H9 (cell line): Measurements from ENCODE around the gene HOXD10. TPM values are rescaled to one million over a fixed set of nuclear protein-coding genes. Genes with fewer than 3 reads are reported as not detected.

Source experiments
- DNase-seq: peaks from one replicate; pipeline ENCODE4 v3.0.0-alpha.2; 2017
- H2AFZ ChIP-seq: one replicate; pipeline ENCODE4 v1.6.1; 2013; ENCODE audit warnings: mild to moderate bottlenecking, low read length, control low read depth, moderate library complexity
- H2AK5ac ChIP-seq: 2 replicates; pipeline ENCODE4 v1.6.1; 2013; ENCODE audit warnings: low read length, control low read depth, mixed read lengths; ENCODE audit not compliant: insufficient read length
- H2BK120ac ChIP-seq: one replicate; pipeline ENCODE4 v1.6.1; 2013; ENCODE audit warnings: low read depth, mild to moderate bottlenecking, low read length, control low read depth, inconsistent platforms; ENCODE audit not compliant: poor library complexity, severe bottlenecking
- H2BK12ac ChIP-seq: 2 replicates; pipeline ENCODE4 v1.6.1; 2013; ENCODE audit warnings: low read length, control low read depth, mixed read lengths, low read depth; ENCODE audit not compliant: insufficient read length
- H2BK15ac ChIP-seq: 2 replicates; pipeline ENCODE4 v1.6.1; 2013; ENCODE audit warnings: low read depth, low read length, control low read depth
- H2BK20ac ChIP-seq: one replicate; pipeline ENCODE4 v1.6.1; 2013; ENCODE audit warnings: low read depth, mild to moderate bottlenecking, low read length, control low read depth, inconsistent platforms; ENCODE audit not compliant: poor library complexity, severe bottlenecking
- H2BK5ac ChIP-seq: 2 replicates; pipeline ENCODE4 v1.6.1; 2013; ENCODE audit warnings: low read length, control low read depth, mixed read lengths; ENCODE audit not compliant: insufficient read length
- H3K14ac ChIP-seq: 2 replicates; pipeline ENCODE4 v1.6.1; 2013; ENCODE audit warnings: low read length, control low read depth; ENCODE audit not compliant: insufficient read depth
- H3K18ac ChIP-seq: 2 replicates; pipeline ENCODE4 v1.6.1; 2013; ENCODE audit warnings: low read depth, mild to moderate bottlenecking, mixed read lengths, low read length, control low read depth; ENCODE audit not compliant: insufficient read length
- H3K23ac ChIP-seq: 2 replicates; pipeline ENCODE4 v1.6.1; 2013; ENCODE audit warnings: low read length, control low read depth, mixed read lengths, low read depth; ENCODE audit not compliant: insufficient read length
- H3K23me2 ChIP-seq: 2 replicates; pipeline ENCODE4 v1.6.1; 2013; ENCODE audit warnings: low read depth, mild to moderate bottlenecking, mixed read lengths, low read length, control low read depth; ENCODE audit not compliant: insufficient read length, poor library complexity, severe bottlenecking
- H3K27ac ChIP-seq: 2 replicates; pipeline ENCODE4 v1.5.1; 2013; ENCODE audit warnings: low read length, control low read depth, mixed read lengths, low read depth; ENCODE audit not compliant: insufficient read length
- H3K27me3 ChIP-seq: 2 replicates; pipeline ENCODE4 v1.6.1; 2013; ENCODE audit warnings: low read length, control low read depth, inconsistent platforms; ENCODE audit not compliant: insufficient read depth
- H3K4ac ChIP-seq: 2 replicates; pipeline ENCODE4 v1.6.1; 2013; ENCODE audit warnings: low read depth, mild to moderate bottlenecking, control low read depth, inconsistent platforms, low read length, moderate library complexity
- H3K4me1 ChIP-seq: 2 replicates; pipeline ENCODE4 v1.6.1; 2013; ENCODE audit warnings: low read length, control low read depth, inconsistent platforms; ENCODE audit not compliant: insufficient read depth
- H3K4me2 ChIP-seq: 2 replicates; pipeline ENCODE4 v1.6.1; 2013; ENCODE audit warnings: low read length, control low read depth, mixed read lengths; ENCODE audit not compliant: insufficient read length, insufficient read depth
- H3K56ac ChIP-seq: 2 replicates; pipeline ENCODE4 v1.6.1; 2013; ENCODE audit warnings: low read depth, mild to moderate bottlenecking, mixed read lengths, low read length, control low read depth; ENCODE audit not compliant: insufficient read length
- H3K79me1 ChIP-seq: 2 replicates; pipeline ENCODE4 v1.6.1; 2013; ENCODE audit warnings: low read depth, mild to moderate bottlenecking, moderate library complexity, low read length, control low read depth, inconsistent platforms; ENCODE audit not compliant: insufficient read depth, poor library complexity, severe bottlenecking
- H3K79me2 ChIP-seq: 2 replicates; pipeline ENCODE4 v1.6.1; 2013; ENCODE audit warnings: low read length, control low read depth, inconsistent platforms; ENCODE audit not compliant: insufficient read depth
- H3K9ac ChIP-seq: 2 replicates; pipeline ENCODE4 v1.6.1; 2013; ENCODE audit warnings: low read length, control low read depth, mixed read lengths; ENCODE audit not compliant: insufficient read length; ENCODE audit errors: extremely low read depth
- H3K9me3 ChIP-seq: one replicate; pipeline ENCODE4 v1.6.1; 2013; ENCODE audit warnings: low read depth, low read length, inconsistent platforms; ENCODE audit not compliant: control insufficient read depth
- H3T11ph ChIP-seq: one replicate; pipeline ENCODE4 v1.6.1; 2013; ENCODE audit warnings: mild to moderate bottlenecking, low read length, control low read depth, inconsistent platforms
- H4K20me1 ChIP-seq: one replicate; pipeline ENCODE4 v1.6.1; 2013; ENCODE audit not compliant: control insufficient read depth, insufficient read length, insufficient read depth
- H4K5ac ChIP-seq: 2 replicates; pipeline ENCODE4 v1.6.1; 2013; ENCODE audit warnings: low read depth, mild to moderate bottlenecking, mixed read lengths, low read length, control low read depth; ENCODE audit not compliant: insufficient read length
- H4K8ac ChIP-seq: replicated peaks from 2 replicates; pipeline ENCODE4 v1.6.1; 2013; ENCODE audit warnings: low read length, control low read depth, mixed read lengths, low read depth; ENCODE audit not compliant: insufficient read length
- H4K91ac ChIP-seq: 2 replicates; pipeline ENCODE4 v1.6.1; 2013; ENCODE audit warnings: low read depth, mild to moderate bottlenecking, moderate library complexity, mixed read lengths, low read length, control low read depth; ENCODE audit not compliant: insufficient read length
- H3K27ac Mint-ChIP-seq, 3 experiments: 2 replicates in 2 of 3; 3 replicates in 1 of 3; pipeline ENCODE4 v1.8.0; 2020 to 2021; ENCODE audit warnings: mixed read lengths in 3 of 3, mild to moderate bottlenecking in 1 of 3, moderate library complexity in 1 of 3
- H3K27me3 Mint-ChIP-seq: 2 replicates; pipeline ENCODE4 v1.8.0; 2021; ENCODE audit warnings: low read depth, mild to moderate bottlenecking, moderate library complexity, mixed read lengths
- H3K36me3 Mint-ChIP-seq, 3 experiments: 2 replicates in 2 of 3; 3 replicates in 1 of 3; pipeline ENCODE4 v1.8.0; 2020 to 2021; ENCODE audit warnings: low read depth in 3 of 3, mixed read lengths in 3 of 3; ENCODE audit not compliant: insufficient read depth in 1 of 3
- H3K4me1 Mint-ChIP-seq, 2 experiments: 2 replicates each; pipeline ENCODE4 v1.8.0; 2020; ENCODE audit warnings: mixed read lengths in 2 of 2
- H3K4me3 Mint-ChIP-seq, 2 experiments: 2 replicates in 1 of 2; 3 replicates in 1 of 2; pipeline ENCODE4 v1.8.0; 2020 to 2021; ENCODE audit warnings: mild to moderate bottlenecking in 2 of 2, mixed read lengths in 2 of 2, moderate library complexity in 1 of 2
- H3K9me3 Mint-ChIP-seq, 2 experiments: 2 replicates in 1 of 2; 3 replicates in 1 of 2; pipeline ENCODE4 v1.8.0; 2020; ENCODE audit warnings: mild to moderate bottlenecking in 2 of 2, mixed read lengths in 2 of 2, moderate library complexity in 1 of 2
- total RNA-seq: library from RNA; stranded (reverse); gene quantifications from 2 replicates; pipeline ENCODE4 v1.2.1, GENCODE V29; 2021
- TF ChIP-seq, protein P1 (sequence below): fragments of 200-600 bp; sonication (generic); conservative IDR thresholded peaks from 3 replicates; pipeline ENCODE4 v1.8.0; 2021; ENCODE audit warnings: antibody characterized with exemption, mild to moderate bottlenecking

Gene HOXD10
- total RNA-seq, 1 experiment from 2014 or later = not detected

GRCh38 chr2:176146645-176147044 is 30.1 kb downstream of the HOXD10 start:
- Histone ChIP-seq H4K91ac (no peak overlapping the region), H2AK5ac (no peak overlapping the region), H3K4ac (no peak overlapping the region), H2BK15ac (no peak overlapping the region), H3K27ac (no peak overlapping the region), H3K79me2 (no peaks in the 10 kb centered on the region), H2BK120ac (no peak overlapping the region), H3K23me2 (no peaks in the 10 kb centered on the region), H4K8ac (no peak overlapping the region), H3K9ac (no peak overlapping the region), H3K14ac (no peak overlapping the region), H2BK20ac (no peak overlapping the region), H3K23ac (no peak overlapping the region), H3K4me2 (no peak overlapping the region), H3K56ac (no peak overlapping the region), H3K4me1 (no peaks in the 10 kb centered on the region), H3T11ph (no peak overlapping the region), H3K79me1 (no peaks in the 10 kb centered on the region), H2BK5ac (no peak overlapping the region), H3K9me3 (no peaks in the 10 kb centered on the region), H2AFZ (no peak overlapping the region), H2BK12ac (no peak overlapping the region), H3K18ac (no peak overlapping the region), H4K20me1 (no peaks in the 10 kb centered on the region), H4K5ac (no peak overlapping the region), H3K27me3 (peaks cover 93% of the 10 kb centered on the region)
- TF ChIP-seq, protein P1, sequence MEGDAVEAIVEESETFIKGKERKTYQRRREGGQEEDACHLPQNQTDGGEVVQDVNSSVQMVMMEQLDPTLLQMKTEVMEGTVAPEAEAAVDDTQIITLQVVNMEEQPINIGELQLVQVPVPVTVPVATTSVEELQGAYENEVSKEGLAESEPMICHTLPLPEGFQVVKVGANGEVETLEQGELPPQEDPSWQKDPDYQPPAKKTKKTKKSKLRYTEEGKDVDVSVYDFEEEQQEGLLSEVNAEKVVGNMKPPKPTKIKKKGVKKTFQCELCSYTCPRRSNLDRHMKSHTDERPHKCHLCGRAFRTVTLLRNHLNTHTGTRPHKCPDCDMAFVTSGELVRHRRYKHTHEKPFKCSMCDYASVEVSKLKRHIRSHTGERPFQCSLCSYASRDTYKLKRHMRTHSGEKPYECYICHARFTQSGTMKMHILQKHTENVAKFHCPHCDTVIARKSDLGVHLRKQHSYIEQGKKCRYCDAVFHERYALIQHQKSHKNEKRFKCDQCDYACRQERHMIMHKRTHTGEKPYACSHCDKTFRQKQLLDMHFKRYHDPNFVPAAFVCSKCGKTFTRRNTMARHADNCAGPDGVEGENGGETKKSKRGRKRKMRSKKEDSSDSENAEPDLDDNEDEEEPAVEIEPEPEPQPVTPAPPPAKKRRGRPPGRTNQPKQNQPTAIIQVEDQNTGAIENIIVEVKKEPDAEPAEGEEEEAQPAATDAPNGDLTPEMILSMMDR = no peak
- H3K9me3 Mint-ChIP-seq = peaks cover 3 to 8% of the 10 kb centered on the region in 2 experiments; a peak in 3 of 5 replicates
- no peak for DNase-seq
- H3K27ac Mint-ChIP-seq = no peak overlapping the region
- peaks cover 2 to 16% of the 10 kb centered on the region in 2 experiments; a peak in 3 of 4 replicates for H3K4me1 Mint-ChIP-seq
- peaks cover 100% of the 10 kb centered on the region for H3K27me3 Mint-ChIP-seq
- no peak overlapping the region for H3K4me3 Mint-ChIP-seq
- H3K36me3 Mint-ChIP-seq = no peaks in the 10 kb centered on the region; a peak in 1 of 7 replicates
